Measurements from ENCODE around the gene SH3GL2. TPM values are rescaled to one million over a fixed set of nuclear protein-coding genes. Genes with fewer than 3 reads are reported as not detected.

Gene SH3GL2
- total and polyA plus RNA-seq, 9 of the 15 experiments (the other 6 are each of a cell fraction or from before 2014, with no cell fraction given) = not detected

DNA sequence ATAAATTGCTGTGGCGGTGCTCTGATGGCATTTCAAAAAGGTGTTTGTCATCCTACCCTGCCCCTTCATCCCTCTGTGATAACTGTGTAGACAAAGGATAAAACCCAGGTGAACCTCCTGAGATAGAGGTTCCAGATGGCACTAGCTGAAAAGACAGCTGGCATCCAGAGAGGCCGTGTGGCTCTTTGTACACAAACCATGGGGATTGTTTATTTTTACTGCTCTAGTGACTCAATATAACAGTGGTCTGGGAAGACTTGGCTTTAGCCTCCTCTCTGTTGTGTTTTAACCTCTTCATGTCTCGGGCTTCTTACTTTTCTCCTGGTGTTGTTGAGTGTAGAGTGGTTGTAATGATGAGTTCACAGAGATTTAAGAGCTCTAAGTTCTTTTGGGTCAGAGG, 48.8 kb downstream of the SH3GL2 start:
- FAIRE-seq (no peak), DNase-seq (ENCODE audit: extremely low read depth in 1 of 4, low spot score in 3 of 4) (no peak), ATAC-seq (no peak)
- ChIA-PET CTCF (ENCODE audit: low intra/inter-chr PET ratio) (no interaction called here), POLR2A (no interaction called here)
- intact Hi-C loops (cut with micrococcal nuclease) = no loop called here
- H3K4me3 ChIP-seq = no peak overlapping the region
- no peak overlapping the region for H2AFZ ChIP-seq (ENCODE audit: low read depth, low read length)
- no peak overlapping the region for H3K9ac ChIP-seq (ENCODE audit: insufficient read depth in 1 of 2, low read depth in 2 of 2, low read length in 2 of 2)
- no TSS peak for BruUV-seq (replicated peaks)
- no peaks in the 10 kb centered on the region for H4K20me1 ChIP-seq (replicated peaks; ENCODE audit: control insufficient read depth, insufficient read depth, low read length)
- H3K36me3 ChIP-seq (ENCODE audit: control insufficient read depth, insufficient read depth, low read length) = no peaks in the 10 kb centered on the region
- H3K9me3 ChIP-seq (replicated peaks; ENCODE audit: control insufficient read depth, insufficient read depth, low read depth, low read length) = no peaks in the 10 kb centered on the region
- in situ Hi-C loops (cut with MboI) = no loop called here
- H3K27me3 ChIP-seq (ENCODE audit: control insufficient read depth in 2 of 2, insufficient read depth in 2 of 2, low read length in 2 of 2) = no peaks in the 10 kb centered on the region
- no peaks in the 10 kb centered on the region for H3K4me1 ChIP-seq (replicated peaks in 1 of 2; ENCODE audit: control insufficient read depth in 2 of 2, insufficient read depth in 2 of 2, low read length in 2 of 2)
- no peak overlapping the region for H3K27ac ChIP-seq (ENCODE audit: extremely low read depth, low read depth, low read length)
- no peaks in the 10 kb centered on the region for H3K79me2 ChIP-seq (ENCODE audit: control insufficient read depth, insufficient read depth, low read length)
- no peak overlapping the region for H3K4me2 ChIP-seq (ENCODE audit: insufficient read depth, low read length)
- 0% methylated on average over 3 of the region's 3 CpGs for WGBS (ENCODE audit: insufficient coverage, low coverage, missing lambda C conversion rate)
- no peaks in the 10 kb centered on the region for H3K9me1 ChIP-seq (ENCODE audit: control insufficient read depth, insufficient read depth, low read length)
- TF ChIP-seq ZNF830 (CRISPR knock-in tag; IDR thresholded peaks at IDR 0.05) = no peak
- no peak for TF ChIP-seq ETV6 (IDR thresholded peaks at IDR 0.05; ENCODE audit: borderline replicate concordance in 1 of 2, low read depth in 2 of 2, low read length in 1 of 2)
- no peak for TF ChIP-seq ETV6 (CRISPR knock-in tag; IDR thresholded peaks at IDR 0.05; ENCODE audit: borderline replicate concordance)
- no peak for TF ChIP-seq BCOR (IDR thresholded peaks at IDR 0.05)
- TF ChIP-seq, protein P1, sequence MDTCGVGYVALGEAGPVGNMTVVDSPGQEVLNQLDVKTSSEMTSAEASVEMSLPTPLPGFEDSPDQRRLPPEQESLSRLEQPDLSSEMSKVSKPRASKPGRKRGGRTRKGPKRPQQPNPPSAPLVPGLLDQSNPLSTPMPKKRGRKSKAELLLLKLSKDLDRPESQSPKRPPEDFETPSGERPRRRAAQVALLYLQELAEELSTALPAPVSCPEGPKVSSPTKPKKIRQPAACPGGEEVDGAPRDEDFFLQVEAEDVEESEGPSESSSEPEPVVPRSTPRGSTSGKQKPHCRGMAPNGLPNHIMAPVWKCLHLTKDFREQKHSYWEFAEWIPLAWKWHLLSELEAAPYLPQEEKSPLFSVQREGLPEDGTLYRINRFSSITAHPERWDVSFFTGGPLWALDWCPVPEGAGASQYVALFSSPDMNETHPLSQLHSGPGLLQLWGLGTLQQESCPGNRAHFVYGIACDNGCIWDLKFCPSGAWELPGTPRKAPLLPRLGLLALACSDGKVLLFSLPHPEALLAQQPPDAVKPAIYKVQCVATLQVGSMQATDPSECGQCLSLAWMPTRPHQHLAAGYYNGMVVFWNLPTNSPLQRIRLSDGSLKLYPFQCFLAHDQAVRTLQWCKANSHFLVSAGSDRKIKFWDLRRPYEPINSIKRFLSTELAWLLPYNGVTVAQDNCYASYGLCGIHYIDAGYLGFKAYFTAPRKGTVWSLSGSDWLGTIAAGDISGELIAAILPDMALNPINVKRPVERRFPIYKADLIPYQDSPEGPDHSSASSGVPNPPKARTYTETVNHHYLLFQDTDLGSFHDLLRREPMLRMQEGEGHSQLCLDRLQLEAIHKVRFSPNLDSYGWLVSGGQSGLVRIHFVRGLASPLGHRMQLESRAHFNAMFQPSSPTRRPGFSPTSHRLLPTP (IDR thresholded peaks at IDR 0.05; ENCODE audit: borderline replicate concordance, extremely low read depth, insufficient read length) = no peak
- TF ChIP-seq, protein P2, sequence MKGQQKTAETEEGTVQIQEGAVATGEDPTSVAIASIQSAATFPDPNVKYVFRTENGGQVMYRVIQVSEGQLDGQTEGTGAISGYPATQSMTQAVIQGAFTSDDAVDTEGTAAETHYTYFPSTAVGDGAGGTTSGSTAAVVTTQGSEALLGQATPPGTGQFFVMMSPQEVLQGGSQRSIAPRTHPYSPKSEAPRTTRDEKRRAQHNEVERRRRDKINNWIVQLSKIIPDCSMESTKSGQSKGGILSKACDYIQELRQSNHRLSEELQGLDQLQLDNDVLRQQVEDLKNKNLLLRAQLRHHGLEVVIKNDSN (CRISPR knock-in tag; IDR thresholded peaks at IDR 0.05) = no peak
- no peak for TF ChIP-seq JUND (IDR thresholded peaks at IDR 0.05; ENCODE audit: borderline replicate concordance, low read depth, low read length)
- TF ChIP-seq JUND (tag; IDR thresholded peaks at IDR 0.05; ENCODE audit: borderline replicate concordance, low read depth, low read length) = no peak
- TF ChIP-seq ZNF407 (IDR thresholded peaks at IDR 0.05; ENCODE audit: low read depth) = no peak
- no peak for TF ChIP-seq ARID1B (IDR thresholded peaks at IDR 0.05)
- no peak for TF ChIP-seq STAT5A (IDR thresholded peaks at IDR 0.05; ENCODE audit: borderline replicate concordance, low read length)
